HG03108 (cell line): Measurements from ENCODE around the gene POU6F2.

Experiments
- ATAC-seq: cut with Tn5 transposase; IDR thresholded peaks from one replicate; pipeline ENCODE4 v1.9.1; 2021; ENCODE audit warnings: moderate library complexity; ENCODE audit not compliant: unreplicated experiment

Gene POU6F2

DNA sequence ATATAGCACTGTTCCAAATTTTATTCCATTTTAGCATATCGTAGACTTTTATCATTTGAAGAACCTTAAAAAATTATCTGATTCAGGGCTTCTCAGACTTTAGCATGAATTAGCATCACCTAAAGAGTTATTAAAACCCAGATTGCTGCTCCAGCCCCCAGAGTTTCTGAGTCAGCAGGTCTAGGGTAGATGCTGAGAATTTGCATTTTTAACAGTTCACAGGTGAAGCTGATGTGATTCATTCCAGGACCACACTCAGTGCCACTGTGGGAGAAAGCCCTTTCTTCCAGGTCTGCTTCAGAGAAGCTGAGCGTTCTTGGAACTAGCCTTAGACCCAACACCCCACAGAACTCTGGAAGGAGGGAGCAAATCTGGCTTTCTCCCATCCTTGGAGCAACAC, 414.4 kb downstream of the POU6F2 start:
- no peak for ATAC-seq

DNA sequence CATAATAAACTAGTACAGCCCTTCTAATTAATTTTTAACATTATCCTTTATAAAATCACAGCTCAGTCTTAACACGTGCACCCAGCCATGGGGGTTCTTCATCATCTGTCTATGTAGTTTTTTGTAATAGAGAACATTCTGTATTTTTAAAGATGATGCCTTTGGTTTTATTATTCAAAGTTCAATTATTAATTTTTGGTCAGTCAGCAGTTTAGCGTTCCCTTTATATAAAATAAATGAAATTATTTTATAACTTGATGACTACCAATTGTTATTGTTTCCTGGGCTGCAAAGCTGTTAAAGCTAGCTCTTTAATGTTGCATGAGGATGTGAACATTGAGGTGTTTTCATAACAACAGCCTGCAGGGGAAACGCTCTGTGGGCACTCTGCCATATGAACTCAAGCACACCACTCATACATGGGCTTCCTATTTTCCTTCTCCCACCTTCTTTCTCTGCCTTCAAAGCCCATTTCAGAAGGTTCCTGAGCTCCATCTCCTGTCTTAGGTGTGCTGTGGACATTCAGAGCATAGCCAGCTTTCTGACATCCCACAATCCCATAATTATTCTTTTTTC, 416.5 kb downstream of the POU6F2 start:
- no peak for ATAC-seq

DNA sequence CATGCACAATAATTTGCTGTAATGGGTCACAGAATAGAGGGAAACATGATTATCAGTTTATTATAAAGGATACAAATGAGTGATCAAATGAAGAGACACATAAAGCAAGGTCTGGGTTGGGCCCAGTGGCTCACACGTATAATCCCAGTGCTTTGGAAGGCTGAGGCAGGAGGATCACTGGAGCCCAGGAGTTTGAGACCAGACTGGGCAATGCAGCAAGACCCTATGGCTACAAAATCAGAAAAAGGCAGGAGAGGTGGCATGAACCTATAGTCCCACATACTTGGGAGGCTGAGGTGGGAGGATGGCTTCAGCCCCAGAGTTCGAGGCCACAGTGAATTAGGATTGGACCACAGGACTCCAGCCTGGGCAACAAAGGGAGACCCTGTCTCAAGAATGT, 421.7 kb downstream of the POU6F2 start:
- ATAC-seq = no peak

DNA sequence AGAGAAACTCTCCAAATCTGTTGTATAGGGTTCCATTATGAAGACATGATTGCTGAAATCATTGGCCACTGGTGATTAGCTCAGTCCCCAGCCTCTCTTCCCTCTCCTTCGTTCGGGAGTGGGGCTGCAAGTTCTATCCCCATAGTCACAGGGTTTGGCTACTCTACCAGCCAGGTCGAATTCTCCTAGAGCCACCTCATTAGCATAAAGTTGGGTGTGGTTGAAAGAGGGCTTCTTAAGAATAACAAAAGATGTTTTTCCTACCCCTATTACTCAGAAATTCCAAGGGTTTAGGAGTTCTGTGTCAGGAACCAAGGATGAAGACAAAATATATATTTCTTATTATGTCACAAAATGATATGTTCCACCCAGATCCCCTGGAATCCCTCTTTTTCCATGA, 422.3 kb downstream of the POU6F2 start:
- no peak for ATAC-seq

DNA sequence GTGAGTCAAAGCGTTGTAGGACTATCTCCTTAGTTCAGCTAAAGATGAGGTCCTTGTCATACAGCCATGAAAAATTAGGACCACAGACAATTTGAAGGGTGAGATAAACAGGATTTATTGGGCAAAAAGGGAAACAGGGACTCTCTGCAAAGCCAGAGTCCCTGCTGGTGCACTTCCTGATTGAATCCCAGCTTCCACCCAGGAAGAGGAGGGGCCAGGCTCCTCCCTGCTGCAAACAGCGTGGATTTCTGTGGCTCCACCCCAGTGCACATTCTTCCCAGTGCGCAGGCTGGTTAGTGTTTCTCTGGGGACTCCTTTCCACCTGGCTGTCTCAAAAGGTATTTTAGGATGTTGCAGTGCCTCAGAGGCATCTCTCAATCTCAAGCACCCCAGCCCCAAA, 423.1 kb downstream of the POU6F2 start:
- no peak for ATAC-seq

DNA sequence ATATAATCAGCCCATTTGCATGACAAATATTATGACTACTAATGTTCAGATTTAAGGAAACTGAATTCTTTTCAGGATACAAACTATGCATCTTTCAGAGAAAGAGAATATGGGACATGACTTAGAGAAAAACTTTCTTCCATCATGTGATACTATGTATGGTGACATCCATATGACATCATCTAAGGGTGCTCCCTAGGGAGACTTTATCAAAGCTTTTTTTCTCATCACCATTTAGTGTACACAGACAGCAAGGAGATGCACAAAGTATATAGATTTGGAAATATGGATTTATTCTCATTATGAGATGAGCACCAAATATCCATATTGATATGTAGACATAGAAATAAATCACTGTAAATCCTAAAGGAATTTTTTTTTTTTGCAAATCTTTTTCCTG, 424.3 kb downstream of the POU6F2 start:
- ATAC-seq = no peak

DNA sequence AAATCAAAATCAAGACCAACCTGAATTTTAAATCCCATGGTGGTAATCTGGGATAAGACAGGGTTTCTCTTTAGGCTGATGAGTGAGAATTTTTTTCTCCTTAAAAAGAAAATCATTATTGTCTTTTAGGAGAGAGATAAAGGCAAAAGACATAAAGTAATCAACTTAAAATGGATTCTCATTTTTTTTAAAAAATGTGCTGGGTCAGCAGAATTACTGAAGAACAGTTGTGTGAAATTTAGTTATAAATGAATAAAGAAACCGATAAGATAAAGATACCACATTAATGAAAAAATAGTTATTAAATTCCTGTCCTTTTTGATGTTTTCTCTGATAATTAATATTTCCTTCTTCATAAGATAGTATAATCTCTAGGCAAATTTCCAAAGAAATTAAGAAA, 427.2 kb downstream of the POU6F2 start:
- no peak for ATAC-seq

DNA sequence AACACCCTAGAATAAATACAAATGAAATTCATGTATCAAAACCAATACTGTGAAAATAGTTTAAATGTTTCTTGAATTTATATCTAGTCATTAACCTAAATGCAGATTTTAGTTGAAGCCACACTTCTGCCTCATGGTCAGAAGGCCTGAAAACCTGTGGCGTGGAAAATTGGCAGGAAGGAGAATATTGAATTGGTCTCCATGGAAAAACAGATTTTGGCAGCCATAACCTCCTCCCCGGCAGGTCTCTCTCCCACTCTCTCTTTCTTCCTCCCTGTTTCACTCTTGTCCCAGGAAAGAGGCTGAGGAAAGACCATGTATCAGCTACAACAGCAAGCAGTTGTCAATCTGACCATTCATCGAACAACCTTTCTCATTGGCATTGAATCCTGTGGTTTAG, 427.9 kb downstream of the POU6F2 start:
- ATAC-seq = no peak

DNA sequence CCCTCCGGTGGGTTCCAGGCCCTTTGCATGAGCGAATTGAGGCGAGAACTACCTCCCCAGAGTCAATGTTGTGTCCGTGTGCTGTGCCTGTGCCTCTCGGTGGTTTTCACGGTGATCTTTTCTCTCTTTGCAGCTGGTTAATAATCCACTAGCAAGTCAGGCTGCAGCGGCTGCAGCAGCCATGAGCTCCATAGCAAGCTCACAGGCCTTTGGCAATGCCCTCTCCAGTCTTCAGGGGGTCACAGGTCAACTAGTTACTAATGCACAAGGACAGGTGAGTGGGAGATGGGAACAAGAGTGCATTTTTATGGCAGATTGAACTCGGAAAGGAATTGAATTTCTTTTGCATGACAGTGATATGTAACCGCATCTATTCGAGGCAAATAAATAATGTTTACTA, 428.8 kb downstream of the POU6F2 start:
- no peak for ATAC-seq

DNA sequence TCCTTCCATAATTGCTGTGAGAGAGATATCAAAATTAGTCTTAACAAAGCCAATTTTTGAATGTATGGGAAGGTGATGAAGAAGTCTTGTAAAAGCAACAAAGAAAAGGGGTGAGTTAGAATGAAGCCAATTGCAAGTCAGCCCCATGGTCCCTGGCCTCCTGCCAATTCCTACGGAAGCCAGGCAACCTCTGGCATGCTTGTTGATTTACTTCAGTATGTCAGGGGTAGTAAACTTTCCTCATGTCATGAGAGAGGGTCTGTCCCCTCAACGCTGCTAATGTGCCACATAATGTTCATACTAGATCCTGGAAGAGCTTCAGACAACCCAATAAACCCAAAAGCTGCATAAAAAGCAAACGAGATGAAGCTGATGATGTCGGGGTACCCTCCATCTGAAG, 429.4 kb downstream of the POU6F2 start:
- ATAC-seq = no peak

DNA sequence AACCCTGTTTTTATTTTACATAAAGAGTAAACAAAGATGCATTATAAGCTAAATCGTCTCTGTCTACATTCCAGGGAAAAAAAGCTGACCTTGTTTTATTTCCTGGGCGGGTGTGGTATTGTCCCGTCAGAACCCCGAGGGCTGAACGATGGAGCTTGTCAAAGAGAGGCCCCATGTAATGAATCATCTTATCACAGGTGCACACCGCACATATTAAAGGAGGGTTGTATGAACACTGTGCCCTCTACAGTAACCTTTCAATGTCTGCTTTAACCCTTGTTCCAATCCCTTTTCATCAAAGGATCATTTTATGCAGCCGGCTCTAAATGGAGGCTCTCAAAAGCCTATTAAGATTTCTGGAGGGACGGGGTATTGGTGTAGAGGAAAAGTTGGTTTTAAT, 430.0 kb downstream of the POU6F2 start:
- no peak for ATAC-seq

DNA sequence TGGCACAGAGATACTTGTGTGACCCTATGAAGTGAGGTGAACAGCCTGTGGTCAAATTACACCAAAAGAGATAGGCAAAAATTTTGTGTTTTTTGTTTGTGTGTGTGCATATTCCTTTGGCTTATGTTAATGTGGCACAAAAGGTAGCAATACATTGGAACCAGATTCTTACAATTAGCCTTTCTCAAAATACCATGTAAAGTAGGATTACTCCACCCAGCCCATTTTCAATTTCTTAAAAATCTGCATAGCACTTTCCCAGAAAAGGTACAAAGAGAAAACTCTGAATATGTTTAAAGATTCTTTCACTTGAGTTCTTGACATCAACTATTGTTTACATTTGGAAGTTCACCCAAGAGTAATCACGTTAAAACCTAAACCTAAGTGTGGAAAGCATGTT, 431.2 kb downstream of the POU6F2 start:
- ATAC-seq = no peak

DNA sequence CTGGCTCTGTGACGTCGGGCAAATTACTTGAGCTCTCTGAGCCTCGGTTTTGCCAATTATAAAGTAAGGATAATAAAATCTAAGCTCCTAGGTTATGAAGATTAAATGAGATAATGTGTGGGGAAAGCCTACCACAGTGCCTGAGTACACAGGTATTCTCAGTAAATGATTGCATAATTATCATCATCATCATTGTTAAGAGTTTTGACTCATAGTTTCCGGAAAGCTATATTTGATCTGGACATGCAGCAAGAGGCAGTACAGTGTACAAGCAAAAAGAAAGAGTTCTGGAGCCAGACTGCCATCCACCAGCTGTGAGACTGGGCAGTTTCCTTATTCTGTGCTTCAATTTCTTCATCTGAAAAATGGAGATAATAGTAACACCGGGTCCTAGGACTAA, 432.9 kb downstream of the POU6F2 start:
- ATAC-seq = no peak

DNA sequence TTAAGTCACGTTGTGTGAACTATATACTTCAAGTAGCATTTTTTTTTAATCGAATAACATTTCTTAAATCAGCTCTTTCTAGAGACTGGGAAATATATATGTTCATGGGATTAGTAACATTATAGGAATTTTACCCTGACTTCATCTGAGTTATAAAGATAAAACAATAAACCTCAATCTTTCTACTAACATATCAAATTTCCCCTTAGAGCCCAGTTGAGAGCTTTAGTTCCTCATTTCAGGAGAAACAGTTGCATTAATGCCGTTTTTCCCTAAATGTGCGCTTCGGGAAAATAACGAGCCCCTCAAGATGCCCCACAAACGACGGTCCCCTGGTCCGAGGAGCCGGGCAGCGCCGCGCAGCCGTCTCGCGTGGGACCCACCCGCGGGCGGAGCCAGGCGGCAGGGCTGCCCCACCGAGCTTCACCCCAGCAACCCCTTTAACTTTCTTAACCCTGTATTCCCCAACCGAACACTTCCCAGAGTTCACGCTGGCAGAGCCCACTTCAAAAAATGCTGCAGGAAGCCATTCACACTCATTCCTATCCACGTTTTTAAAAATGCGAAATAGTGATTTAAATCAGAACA, 436.0 kb downstream of the POU6F2 start:
- no peak for ATAC-seq

DNA sequence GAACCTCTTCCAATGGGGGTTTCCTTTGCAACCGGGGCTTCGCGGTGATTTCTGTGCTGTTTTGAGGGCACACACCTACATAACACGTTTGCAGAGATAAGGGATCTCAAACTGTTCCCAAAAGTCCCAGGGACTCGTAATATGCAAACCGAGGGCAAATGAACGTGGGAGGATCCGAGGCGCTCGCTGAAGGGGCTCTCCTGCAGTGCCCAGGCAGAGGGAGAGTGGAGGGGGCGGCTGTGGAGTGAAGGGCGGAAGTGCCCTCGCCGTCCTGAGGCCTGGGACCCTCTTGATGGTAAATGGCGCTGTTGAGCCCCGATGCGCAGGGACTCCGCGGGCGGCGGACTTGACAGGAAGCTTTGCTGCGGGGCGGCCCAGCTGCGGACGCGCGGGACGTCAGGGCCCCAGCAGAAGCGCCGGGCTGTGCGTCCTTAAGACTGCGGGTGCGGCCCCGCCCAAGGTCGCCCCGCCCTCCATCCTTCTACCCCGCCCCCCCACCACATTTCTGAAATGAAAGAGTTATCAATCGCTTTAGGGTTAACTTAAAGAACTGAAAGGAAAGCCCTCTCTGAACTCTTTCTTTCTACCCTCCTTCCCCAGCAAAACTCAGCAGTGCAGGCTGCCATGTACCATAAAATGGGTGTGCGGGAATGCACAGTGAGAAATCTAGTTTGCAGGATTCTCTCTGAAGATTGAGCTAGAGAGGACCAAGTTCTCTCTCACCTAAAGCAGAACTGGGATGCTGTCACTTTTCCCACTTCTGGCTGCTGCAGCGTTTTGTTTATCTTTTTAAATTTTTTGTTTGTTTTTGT, 436.7 kb downstream of the POU6F2 start:
- peak; percentile 93 for ATAC-seq

DNA sequence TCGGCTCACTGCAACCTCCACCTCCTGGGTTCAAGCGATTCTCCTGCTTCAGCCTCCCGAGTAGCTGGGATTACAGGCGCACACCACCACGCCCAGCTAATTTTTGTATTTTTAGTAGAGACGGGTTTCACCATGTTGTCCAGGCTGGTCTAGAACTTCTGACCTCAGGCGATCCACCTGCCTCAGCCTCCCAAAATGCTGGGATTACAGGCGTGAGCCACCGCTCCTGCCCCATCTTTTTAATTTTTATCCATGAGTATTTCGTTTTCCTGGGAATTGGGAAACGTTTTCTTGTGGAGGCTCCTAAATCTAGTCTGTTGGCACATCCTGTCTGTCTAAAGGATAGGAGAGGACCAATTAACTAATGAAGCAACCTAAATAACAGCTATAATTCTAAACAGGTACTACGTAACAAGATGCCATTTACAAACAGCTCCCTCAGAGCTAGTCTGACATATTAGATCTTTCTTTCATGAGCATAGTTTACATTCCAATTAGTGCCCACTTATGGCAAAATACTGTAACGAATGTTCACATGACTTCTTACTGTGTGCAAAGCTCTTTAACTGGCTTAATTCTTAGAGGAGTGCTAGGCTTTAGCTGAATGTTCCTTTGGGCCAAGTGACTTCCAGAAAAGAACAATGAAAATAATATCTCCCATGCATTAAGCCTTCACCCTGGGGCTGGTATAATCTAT, 437.5 kb downstream of the POU6F2 start:
- ATAC-seq = no peak

DNA sequence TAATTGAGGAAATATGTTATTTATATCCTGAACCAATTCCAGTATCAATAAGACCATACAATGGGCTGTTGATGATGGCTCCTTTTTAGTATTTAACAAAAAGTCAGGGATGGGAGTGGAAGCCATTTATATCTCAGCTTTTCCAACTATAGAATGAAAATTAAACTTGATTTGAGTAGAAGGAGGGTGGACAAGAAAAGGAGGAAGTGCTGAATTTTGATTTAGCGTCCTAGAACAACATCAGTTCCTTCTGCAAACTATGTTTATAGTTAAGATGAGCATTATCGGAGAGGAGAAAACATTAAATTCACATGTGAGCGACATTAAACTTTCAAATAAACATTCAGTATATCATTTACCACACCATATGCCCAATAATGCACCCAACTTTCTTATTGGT, 439.2 kb downstream of the POU6F2 start:
- no peak for ATAC-seq

DNA sequence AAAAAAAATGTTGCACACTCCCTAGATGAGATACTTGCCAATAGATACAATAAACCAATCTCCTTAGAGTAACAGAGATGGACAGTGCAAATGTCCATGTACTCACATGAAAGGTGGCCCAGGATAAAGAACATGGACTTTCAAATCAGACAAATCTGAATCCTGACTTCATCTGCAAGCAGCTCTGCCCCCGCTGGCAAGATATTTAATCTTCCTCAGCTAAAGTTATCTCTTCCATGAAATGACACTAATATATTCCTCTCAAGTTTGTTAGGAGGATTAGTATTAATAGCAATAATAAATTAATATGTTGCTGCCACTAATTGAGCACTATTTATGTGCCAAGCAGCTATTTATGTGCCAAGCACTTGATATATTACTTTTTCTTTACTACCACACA, 439.9 kb downstream of the POU6F2 start:
- ATAC-seq = no peak

DNA sequence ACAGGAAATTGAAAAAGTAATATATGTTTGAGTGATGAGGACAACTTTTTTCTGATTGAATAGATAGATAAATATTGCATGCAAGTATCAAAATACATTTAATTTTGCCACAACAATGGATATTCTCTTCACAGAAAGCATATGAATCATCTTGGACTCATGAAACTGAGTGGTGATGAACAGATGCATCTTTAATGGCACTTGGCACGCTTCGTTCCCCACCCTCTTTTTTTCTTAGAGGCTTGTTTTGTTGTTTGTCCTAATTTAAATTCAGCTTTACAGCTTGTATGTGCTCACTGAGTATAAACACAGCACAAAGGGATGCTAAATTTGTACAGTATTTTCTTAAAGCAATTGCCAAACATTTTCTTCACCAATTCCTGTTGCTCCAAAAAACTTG, 443.5 kb downstream of the POU6F2 start:
- ATAC-seq = no peak

DNA sequence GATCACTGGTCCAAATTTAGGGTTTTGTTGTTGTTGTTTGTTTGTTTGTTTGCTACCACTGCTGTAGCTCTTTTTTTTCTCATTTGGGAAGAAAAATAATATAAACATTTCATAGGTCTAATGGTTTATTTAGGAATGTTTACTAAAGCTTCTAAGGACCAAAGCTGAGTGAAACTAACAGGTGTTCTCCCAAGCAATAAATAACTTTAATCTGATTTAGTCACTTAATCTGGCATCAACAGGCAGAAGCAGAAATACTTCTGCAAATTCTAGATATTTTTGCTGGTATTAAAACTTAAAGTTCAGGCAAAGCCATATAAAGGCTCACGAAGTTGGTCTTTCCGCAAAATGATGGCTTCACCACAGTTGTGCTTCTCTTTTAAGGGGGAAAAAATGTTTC, 444.0 kb downstream of the POU6F2 start:
- ATAC-seq = no peak

DNA sequence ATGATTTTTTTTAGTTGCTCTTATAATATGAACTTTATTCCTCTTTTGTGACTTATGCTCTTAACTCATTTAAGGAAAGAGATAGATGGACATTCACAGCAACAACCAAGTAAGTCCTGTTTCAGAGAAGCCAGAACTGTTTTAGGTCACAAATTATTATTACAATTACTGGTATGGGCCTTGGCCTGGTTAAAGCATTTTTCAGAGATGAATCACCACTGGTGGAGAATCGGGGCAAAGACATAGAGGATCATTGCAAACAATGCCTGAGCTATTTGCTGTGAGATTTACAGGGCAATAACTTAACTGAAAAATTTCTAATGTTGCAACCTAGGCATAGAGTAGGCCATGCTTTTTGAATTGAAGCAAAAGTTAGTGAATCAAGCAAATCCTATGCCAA, 450.5 kb downstream of the POU6F2 start:
- no peak for ATAC-seq

DNA sequence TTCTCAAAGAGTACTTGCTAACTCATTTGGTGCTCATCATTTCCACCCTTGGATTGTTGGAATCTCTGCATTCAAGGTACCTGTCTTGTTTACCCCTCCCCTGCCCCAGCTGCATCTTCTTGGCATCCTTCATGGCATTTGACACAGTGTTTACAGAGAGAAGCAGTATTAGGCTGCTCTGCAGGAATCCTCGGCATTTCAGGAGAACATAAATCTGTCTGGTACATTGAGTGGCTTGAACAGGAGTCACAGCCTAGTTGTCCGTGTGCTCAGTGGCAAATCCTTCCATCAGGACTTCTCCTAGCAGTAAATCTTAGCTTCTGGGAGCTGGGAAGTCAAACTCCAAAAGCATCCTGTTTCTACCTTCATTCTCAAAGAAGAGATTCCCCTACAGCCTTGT, 451.7 kb downstream of the POU6F2 start:
- no peak for ATAC-seq
